Endodermal cell (in vitro differentiated cells): ENCODE measurements around the gene MFAP1. TPM values are rescaled to one million over a fixed set of nuclear protein-coding genes. Genes with fewer than 3 reads are reported as not detected.

Source experiments
- DNase-seq: peaks from one replicate; pipeline ENCODE4 v3.0.0-alpha.2; 2017
- H3K27ac ChIP-seq: 2 replicates; pipeline ENCODE4 v1.5.1; 2013; ENCODE audit warnings: mild to moderate bottlenecking, low read depth, low read length, moderate library complexity
- H3K27me3 ChIP-seq: 2 replicates; pipeline ENCODE4 v1.6.1; 2013; ENCODE audit warnings: mild to moderate bottlenecking, low read length, moderate library complexity; ENCODE audit not compliant: insufficient read depth, control insufficient read depth, poor library complexity, severe bottlenecking
- H3K36me3 ChIP-seq: 2 replicates; pipeline ENCODE4 v1.7.0; 2013; ENCODE audit warnings: mild to moderate bottlenecking, low read length, moderate library complexity; ENCODE audit not compliant: control insufficient read depth, insufficient read depth
- H3K4me1 ChIP-seq: one replicate; pipeline ENCODE4 v1.7.0; 2013; ENCODE audit warnings: low read length; ENCODE audit not compliant: control insufficient read depth, insufficient read depth
- H3K4me3 ChIP-seq: 2 replicates; pipeline ENCODE4 v1.5.1; 2013; ENCODE audit warnings: mild to moderate bottlenecking, low read length, moderate library complexity
- H3K9ac ChIP-seq: 2 replicates; pipeline ENCODE4 v1.6.1; 2013; ENCODE audit warnings: mild to moderate bottlenecking, low read length, moderate library complexity; ENCODE audit not compliant: poor library complexity, severe bottlenecking; ENCODE audit errors: extremely low read depth
- H3K9me3 ChIP-seq: 2 replicates; pipeline ENCODE4 v1.6.1; 2013; ENCODE audit warnings: mild to moderate bottlenecking, low read length, moderate library complexity; ENCODE audit not compliant: control insufficient read depth
- H3K27ac Mint-ChIP-seq: 2 replicates; pipeline ENCODE4 v1.8.0; 2020; ENCODE audit warnings: mixed read lengths
- H3K27me3 Mint-ChIP-seq: 2 replicates; pipeline ENCODE4 v1.8.0; 2021; ENCODE audit warnings: mild to moderate bottlenecking, mixed read lengths; ENCODE audit not compliant: insufficient read depth
- H3K36me3 Mint-ChIP-seq: 2 replicates; pipeline ENCODE4 v1.8.0; 2020; ENCODE audit warnings: low read depth, mixed read lengths
- H3K4me1 Mint-ChIP-seq: 2 replicates; pipeline ENCODE4 v1.8.0; 2020; ENCODE audit warnings: mixed read lengths
- H3K4me3 Mint-ChIP-seq: 2 replicates; pipeline ENCODE4 v1.8.0; 2020; ENCODE audit warnings: mild to moderate bottlenecking, moderate library complexity, mixed read lengths
- H3K9me3 Mint-ChIP-seq: 2 replicates; pipeline ENCODE4 v1.8.0; 2020; ENCODE audit warnings: mild to moderate bottlenecking, mixed read lengths
- CTCF ChIP-seq: fragments of 200-600 bp; sonication (generic); conservative IDR thresholded peaks from 2 replicates; pipeline ENCODE4 v1.5.0; 2021; ENCODE audit warnings: antibody characterized with exemption, mild to moderate bottlenecking
- WGBS, 2 experiments: methylation state at CpG; one replicate each; pipeline versions ENCODE4 v1.1.5 to v1.1.7; 2013; ENCODE audit warnings: missing lambda C conversion rate in 2 of 2, mixed read lengths in 1 of 2; ENCODE audit not compliant: insufficient coverage in 1 of 2, insufficient read length in 1 of 2; 5-methylcytosine and 5-hydroxymethylcytosine counted together
- total RNA-seq, 2 donors: library from RNA; stranded (reverse); fragmentation: NEBNext Ultra II Directional in 1 of 2; extraction: Animal tissue kit (Norgen Biotek cat#: 25700) in 1 of 2; gene quantifications; 2 replicates in 1 of 2; 3 replicates in 1 of 2; pipeline ENCODE4 v1.2.1, GENCODE V29; 2021

Gene MFAP1
- total RNA-seq, 2 donors from 2014 or later: 35.3 to 48.5 TPM

- H3K27ac ChIP-seq: no peak overlapping the region
- WGBS, 2 experiments: 85 to 93% methylated on average over 4 of the region's 4 CpGs
- Mint-ChIP-seq H3K4me1 (peaks cover 12% of the 10 kb centered on the region), H3K36me3 (peaks cover 45% of the 10 kb centered on the region), H3K4me3 (no peak overlapping the region), H3K27ac (no peak overlapping the region), H3K27me3 (peaks cover 4% of the 10 kb centered on the region), H3K9me3 (no peaks in the 10 kb centered on the region)
- no peak overlapping the region for H3K4me3 ChIP-seq
- H3K9ac ChIP-seq: no peak overlapping the region
- H3K9me3 ChIP-seq: no peaks in the 10 kb centered on the region
- H3K4me1 ChIP-seq: no peaks in the 10 kb centered on the region
- peaks cover 54% of the 10 kb centered on the region for H3K36me3 ChIP-seq
- TF ChIP-seq CTCF: no peak
- no peaks in the 10 kb centered on the region for H3K27me3 ChIP-seq
- DNase-seq: no peak
These were observed 50.4 kb downstream of the MFAP1 start for GRCh38 chr15:43774062-43774461.

DNA sequence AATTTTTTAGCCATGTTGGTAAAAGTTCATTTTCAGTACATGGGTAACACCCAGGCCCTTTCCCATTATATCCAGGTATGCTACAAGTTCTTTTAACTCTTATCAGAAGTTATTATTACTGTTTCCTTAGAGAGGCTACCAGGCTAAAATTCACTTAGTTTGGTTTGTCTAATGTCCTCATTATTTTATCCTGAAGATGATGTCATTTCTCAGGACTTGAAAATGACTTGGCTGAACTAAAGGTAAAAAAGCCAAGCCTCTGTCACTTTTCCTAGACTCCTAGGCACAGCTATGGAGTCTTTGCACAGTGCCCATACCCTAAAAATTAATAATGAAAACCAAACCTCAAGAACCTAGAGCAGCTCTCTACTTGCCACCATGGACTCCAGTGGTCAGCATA is 51.9 kb downstream of the MFAP1 start:
- Mint-ChIP-seq H3K4me3 (no peak overlapping the region), H3K27ac (no peak overlapping the region), H3K27me3 (peaks cover 4% of the 10 kb centered on the region), H3K9me3 (no peaks in the 10 kb centered on the region), H3K4me1 (peaks cover 12% of the 10 kb centered on the region), H3K36me3 (peaks cover 58% of the 10 kb centered on the region)
- Histone ChIP-seq H3K9me3 (no peaks in the 10 kb centered on the region), H3K36me3 (peaks cover 68% of the 10 kb centered on the region), H3K9ac (no peak overlapping the region), H3K27ac (no peak overlapping the region), H3K4me1 (no peaks in the 10 kb centered on the region), H3K27me3 (no peaks in the 10 kb centered on the region), H3K4me3 (no peak overlapping the region)
- TF ChIP-seq CTCF: no peak
- DNase-seq: no peak

- H3K36me3 Mint-ChIP-seq: peaks cover 61% of the 10 kb centered on the region
These were observed 52.7 kb downstream of the MFAP1 start for GRCh38 chr15:43771816-43772215.

More at GRCh38 chr15:43771816-43772215, 52.7 kb downstream of the MFAP1 start:
- no peak for TF ChIP-seq CTCF
- Mint-ChIP-seq H3K9me3 (no peaks in the 10 kb centered on the region), H3K27me3 (peaks cover 1% of the 10 kb centered on the region), H3K27ac (no peak overlapping the region), H3K4me1 (peaks cover 12% of the 10 kb centered on the region), H3K4me3 (no peak overlapping the region)
- DNase-seq: no peak
- Histone ChIP-seq H3K4me3 (no peak overlapping the region), H3K9me3 (no peaks in the 10 kb centered on the region), H3K27me3 (no peaks in the 10 kb centered on the region), H3K4me1 (no peaks in the 10 kb centered on the region), H3K27ac (no peak overlapping the region), H3K36me3 (peaks cover 69% of the 10 kb centered on the region), H3K9ac (no peak overlapping the region)
- WGBS, 2 experiments: 87 to 96% methylated on average over 2 of the region's 2 CpGs
